Kidney (tissue), 14 donors: Measurements from ENCODE around the gene RABL6. TPM values are rescaled to one million over a fixed set of nuclear protein-coding genes. Genes with fewer than 3 reads are reported as not detected.
"Not testable (repeated sequence)": the region's sequence is repeated elsewhere in the genome, so short reads cannot be mapped to it uniquely, and the experiment has no call there.

Source experiments
- DNase-seq, 5 donors: peaks; one replicate each; pipeline ENCODE4 v3.0.0-alpha.2; 2013 to 2020
- FAIRE-seq: peaks from 2 replicates; lab custom pipeline; 2012; peaks lifted over from hg19 to GRCh38; lab: Jason Lieb, UNC
- H3K27ac ChIP-seq, 2 donors: one replicate each; pipeline ENCODE4 v1.7.0; 2013; ENCODE audit warnings: low read depth in 2 of 2, low read length in 2 of 2, inconsistent platforms in 1 of 2
- H3K27me3 ChIP-seq: one replicate; pipeline ENCODE4 v1.7.1; 2013; ENCODE audit warnings: low read length, inconsistent platforms; ENCODE audit not compliant: control insufficient read depth, insufficient read depth
- H3K36me3 ChIP-seq, 3 donors: one replicate each; pipeline versions ENCODE4 v1.7.0 to v1.7.1; 2013; ENCODE audit warnings: low read length in 3 of 3, control low read depth in 1 of 3, inconsistent platforms in 1 of 3; ENCODE audit not compliant: insufficient read depth in 3 of 3, control insufficient read depth in 2 of 3
- H3K4me1 ChIP-seq, 3 donors: one replicate each; pipeline versions ENCODE4 v1.7.0 to v1.7.1; 2013; ENCODE audit warnings: low read length in 3 of 3, inconsistent platforms in 1 of 3, low read depth in 1 of 3; ENCODE audit not compliant: control insufficient read depth in 2 of 3, insufficient read depth in 2 of 3
- H3K4me3 ChIP-seq, 3 donors: one replicate each; pipeline versions ENCODE4 v1.7.0 to v1.8.1; 2013; ENCODE audit warnings: low read length in 3 of 3, control low read depth in 1 of 3, inconsistent platforms in 1 of 3
- H3K9ac ChIP-seq, 3 donors: one replicate each; pipeline versions ENCODE4 v1.7.0 to v1.7.1; 2013; ENCODE audit warnings: low read length in 3 of 3, control low read depth in 1 of 3, inconsistent platforms in 1 of 3
- H3K9me3 ChIP-seq, 3 donors: one replicate each; pipeline versions ENCODE4 v1.7.0 to v1.7.1; 2013; ENCODE audit warnings: low read length in 3 of 3, control low read depth in 1 of 3, inconsistent platforms in 1 of 3; ENCODE audit not compliant: control insufficient read depth in 2 of 3, insufficient read depth in 1 of 3
- CTCF ChIP-seq: IDR thresholded peaks from 3 replicates; pipeline ENCODE4 v1.5.1; 2012; ENCODE audit warnings: mild to moderate bottlenecking, moderate library complexity, borderline replicate concordance; ENCODE audit not compliant: insufficient read depth; ENCODE audit errors: extremely low read depth
- intact Hi-C: fragments of 100-400 bp; cut with DNase I; formaldehyde crosslinking; loops from one replicate; pipeline ENCODE4 v1.11.1; 2022
- polyA plus RNA-seq: library from polyadenylated mRNA; stranded (reverse); fragments of 350-450 nt; fragmentation: Illumina TruSeq; extraction: RNeasy Lipid Tissue Mini Kit (QIAGEN cat#74804); gene quantifications from one replicate; pipeline ENCODE4 v1.2.3, GENCODE V29; 2014; ENCODE audit warnings: low read depth, low replicate concordance; ENCODE audit not compliant: insufficient read depth
- total RNA-seq: library from RNA; stranded (reverse); fragmentation: NEBNext Ultra II Directional; extraction: Animal tissue kit (Norgen Biotek cat#: 25700); gene quantifications from one replicate; pipeline ENCODE4 v1.2.1, GENCODE V29; 2021
- donor health status: control.
- donor health status: control.
- donor health status: control.
- donor health status: control.
- donor health status: control.
- donor health status: DM: yes; HTN: yes; CAD: no.
- donor health status: Normal renal cell carcinoma (clear cell type).

Gene RABL6
- total and polyA plus RNA-seq, 2 donors from 2014 or later, result 60.4 to 70.3 TPM

DNA sequence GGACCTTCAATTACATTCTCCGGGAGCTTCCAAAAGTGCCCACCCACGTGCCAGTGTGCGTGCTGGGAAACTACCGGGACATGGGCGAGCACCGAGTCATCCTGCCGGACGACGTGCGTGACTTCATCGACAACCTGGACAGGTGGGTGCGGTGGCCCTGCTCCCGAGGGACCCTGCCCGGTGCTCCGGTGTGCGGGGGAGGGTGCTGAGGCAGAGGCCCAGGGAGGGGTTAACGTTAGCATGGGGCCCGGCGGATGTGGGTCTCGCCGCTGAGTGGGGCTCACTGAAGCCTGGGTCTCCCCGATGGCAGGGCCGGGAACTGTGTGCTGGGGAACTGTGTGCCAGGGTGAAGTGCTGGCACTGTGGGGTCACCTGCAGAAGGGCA lies 24.0 kb downstream of the RABL6 start:
- no peak for TF ChIP-seq CTCF
- FAIRE-seq, result no peak
- H3K9me3 ChIP-seq, result no peaks in the 10 kb centered on the region
- DNase-seq, result peak in 1 of 5 donors; percentile 72
- no peak overlapping the region for H3K4me3 ChIP-seq
- no peak overlapping the region for H3K27ac ChIP-seq
- intact Hi-C loops, result no loop called here
- H3K27me3 ChIP-seq, result no peaks in the 10 kb centered on the region
- no peaks in the 10 kb centered on the region for H3K4me1 ChIP-seq
- H3K9ac ChIP-seq, result no peak overlapping the region
- peaks cover 0 to 10% (median 7%) of the 10 kb centered on the region in 3 donors for H3K36me3 ChIP-seq

GRCh38 chr9:136832581-136832980 lies 24.8 kb downstream of the RABL6 start:
- H3K4me3 ChIP-seq, result no peak overlapping the region
- H3K9ac ChIP-seq, result no peak overlapping the region
- H3K4me1 ChIP-seq, result no peaks in the 10 kb centered on the region
- intact Hi-C loops, result no loop called here
- no peak for TF ChIP-seq CTCF
- no peak overlapping the region for H3K27ac ChIP-seq
- FAIRE-seq (no peak), DNase-seq (peak in 1 of 5 donors; percentile 49)
- no peaks in the 10 kb centered on the region for H3K27me3 ChIP-seq
- H3K9me3 ChIP-seq, result no peaks in the 10 kb centered on the region
- H3K36me3 ChIP-seq, result peaks cover 0 to 9% (median 7%) of the 10 kb centered on the region in 3 donors

GRCh38 chr9:136833381-136834048 lies 25.8 kb downstream of the RABL6 start:
- H3K27ac ChIP-seq, H3K27me3 ChIP-seq, H3K9me3 ChIP-seq, FAIRE-seq, H3K9ac ChIP-seq, intact Hi-C loops, H3K4me3 ChIP-seq, H3K4me1 ChIP-seq, H3K36me3 ChIP-seq: not testable (repeated sequence)
- DNase-seq, result peak in 1 of 5 donors; percentile 51

GRCh38 chr9:136835162-136835931 lies 27.6 kb downstream of the RABL6 start:
- no peaks in the 10 kb centered on the region for H3K9me3 ChIP-seq
- H3K36me3 ChIP-seq, result no peaks in the 10 kb centered on the region
- H3K9ac ChIP-seq, result no peak overlapping the region
- no peaks in the 10 kb centered on the region for H3K4me1 ChIP-seq
- no peak overlapping the region for H3K4me3 ChIP-seq
- DNase-seq (peak in 1 of 5 donors; percentile 70), FAIRE-seq (no peak)
- H3K27me3 ChIP-seq, result no peaks in the 10 kb centered on the region
- intact Hi-C loops, result no loop called here
- no peak overlapping the region for H3K27ac ChIP-seq
- TF ChIP-seq CTCF, result no peak
